ENCODE data around the gene FBXL15. TPM values are rescaled to one million over a fixed set of nuclear protein-coding genes. Genes with fewer than 3 reads are reported as not detected.

The FBXL15 gene
- total and polyA plus RNA-seq, 2 of the 4 experiments (the other 2 are of a cell fraction), result 3.0 to 8.4 TPM

DNA sequence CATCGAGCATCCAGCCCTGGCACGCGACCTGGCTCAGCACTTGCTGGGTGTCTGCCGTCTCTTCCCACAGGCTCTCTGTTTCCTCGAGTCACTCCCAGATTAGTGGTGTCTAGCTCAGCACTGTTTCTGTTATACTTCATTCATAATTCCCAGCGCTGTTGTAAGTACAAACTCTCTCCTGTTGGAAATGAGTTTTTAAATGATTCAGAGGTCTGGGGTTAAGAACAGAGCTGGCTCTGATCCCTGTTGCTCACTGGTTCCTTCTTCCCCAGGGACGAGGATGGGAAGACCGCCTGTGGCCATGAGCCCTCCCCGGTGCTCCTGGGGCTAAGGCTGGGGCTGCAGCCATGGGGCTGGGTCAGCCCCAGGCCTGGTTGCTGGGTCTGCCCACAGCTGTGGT lies 48.0 kb downstream of the FBXL15 start:
- Histone ChIP-seq H2AK5ac (ENCODE audit: low read depth, low read length) (no peak overlapping the region), H3K14ac (replicated peaks; ENCODE audit: low read depth, low read length) (no peak overlapping the region), H3K79me1 (ENCODE audit: low read depth in 1 of 2, low read length in 2 of 2) (no peaks in the 10 kb centered on the region), H3K9ac (ENCODE audit: low read depth, low read length) (no peak overlapping the region), H2AK9ac (replicated peaks; ENCODE audit: low read depth, low read length, poor library complexity) (no peak overlapping the region), H2BK120ac (ENCODE audit: low read depth, low read length) (no peak overlapping the region), H3K9me3 (ENCODE audit: control insufficient read depth, insufficient read depth, low read length) (no peaks in the 10 kb centered on the region), H2BK5ac (ENCODE audit: low read depth, low read length, poor library complexity, severe bottlenecking) (no peak overlapping the region), H4K91ac (ENCODE audit: insufficient read depth, low read depth, low read length) (no peak overlapping the region), H4K20me1 (ENCODE audit: insufficient read depth, low read length) (no peaks in the 10 kb centered on the region), H3K9me1 (ENCODE audit: insufficient read depth, low read length) (no peaks in the 10 kb centered on the region), H3K36me3 (ENCODE audit: control insufficient read depth, insufficient read depth, low read length) (no peaks in the 10 kb centered on the region), H2BK15ac (ENCODE audit: low read depth, low read length) (no peak overlapping the region), H3K4me2 (ENCODE audit: low read depth, low read length) (no peak overlapping the region), H2BK20ac (ENCODE audit: low read depth, low read length) (no peak overlapping the region), H3K4me3 (ENCODE audit: insufficient read depth, low read depth, low read length) (no peak overlapping the region), H3K23ac (ENCODE audit: low read depth, low read length) (no peak overlapping the region), H2AFZ (replicated peaks; ENCODE audit: low read length, poor library complexity) (no peak overlapping the region), H3K27ac (ENCODE audit: insufficient read depth, low read length) (no peak overlapping the region), H3K4ac (ENCODE audit: low read depth, low read length) (no peak overlapping the region), H3K18ac (ENCODE audit: low read depth, low read length) (no peak overlapping the region), H4K8ac (ENCODE audit: low read depth in 2 of 2, low read length in 2 of 2) (no peak overlapping the region), H4K5ac (ENCODE audit: low read depth, low read length) (no peak overlapping the region), H3K4me1 (ENCODE audit: control insufficient read depth, insufficient read depth, low read length) (no peaks in the 10 kb centered on the region), H3K27me3 (ENCODE audit: control insufficient read depth, insufficient read depth, low read length) (no peaks in the 10 kb centered on the region; the same call in 1 of the 2 replicates), H3K56ac (ENCODE audit: extremely low read depth, insufficient read depth, low read length) (no peak overlapping the region)
- ChIA-PET POLR2A (ENCODE audit: unreplicated experiment) (no interaction called here), CTCF (interaction anchor here (1.4 kb wide), 1 partner anchor 10 kb away, joined by 4 read pairs; no protein-coding TSS in a partner anchor)
- peak; percentile 32 for ATAC-seq (ENCODE audit: low read depth)
- intact Hi-C loops (cut with micrococcal nuclease) (no loop called here), in situ Hi-C loops (cut with MboI; ENCODE audit: low sequenced_read_pairs) (no loop called here), dilution Hi-C loops (cut with HindIII; ENCODE audit: low sequenced_read_pairs, unreplicated experiment) (no loop called here)
- no TSS peak for BruUV-seq (replicated peaks)
- peak; percentile 42 for DNase-seq
- TF ChIP-seq POLR2A (IDR thresholded peaks at IDR 0.05; ENCODE audit: low read depth, low read length) (no peak), MXI1 (IDR thresholded peaks at IDR 0.05; ENCODE audit: borderline replicate concordance, low read depth, low read length) (no peak), CEBPB (IDR thresholded peaks at IDR 0.05; ENCODE audit: low read depth, low read length) (no peak), CHD1 (IDR thresholded peaks at IDR 0.05; ENCODE audit: low read depth, low read length) (no peak), SMC3 (IDR thresholded peaks at IDR 0.05; ENCODE audit: low read depth, low read length) (no peak), MAFK (IDR thresholded peaks at IDR 0.05; ENCODE audit: low read depth, low read length) (no peak), NFE2L2 (IDR thresholded peaks at IDR 0.05; ENCODE audit: low read depth, low read length) (no peak), RCOR1 (IDR thresholded peaks at IDR 0.05; ENCODE audit: insufficient replicate concordance, low read length) (no peak), RFX5 (IDR thresholded peaks at IDR 0.05; ENCODE audit: low read depth, low read length) (no peak), MAZ (IDR thresholded peaks at IDR 0.05; ENCODE audit: borderline replicate concordance, low read depth, low read length) (no peak), RAD21 (IDR thresholded peaks at IDR 0.05; ENCODE audit: low read length) (no peak), FOS (IDR thresholded peaks at IDR 0.05; ENCODE audit: low read depth, low read length) (no peak), BHLHE40 (IDR thresholded peaks at IDR 0.05; ENCODE audit: low read depth, low read length) (no peak)
- TF ChIP-seq, protein P1, sequence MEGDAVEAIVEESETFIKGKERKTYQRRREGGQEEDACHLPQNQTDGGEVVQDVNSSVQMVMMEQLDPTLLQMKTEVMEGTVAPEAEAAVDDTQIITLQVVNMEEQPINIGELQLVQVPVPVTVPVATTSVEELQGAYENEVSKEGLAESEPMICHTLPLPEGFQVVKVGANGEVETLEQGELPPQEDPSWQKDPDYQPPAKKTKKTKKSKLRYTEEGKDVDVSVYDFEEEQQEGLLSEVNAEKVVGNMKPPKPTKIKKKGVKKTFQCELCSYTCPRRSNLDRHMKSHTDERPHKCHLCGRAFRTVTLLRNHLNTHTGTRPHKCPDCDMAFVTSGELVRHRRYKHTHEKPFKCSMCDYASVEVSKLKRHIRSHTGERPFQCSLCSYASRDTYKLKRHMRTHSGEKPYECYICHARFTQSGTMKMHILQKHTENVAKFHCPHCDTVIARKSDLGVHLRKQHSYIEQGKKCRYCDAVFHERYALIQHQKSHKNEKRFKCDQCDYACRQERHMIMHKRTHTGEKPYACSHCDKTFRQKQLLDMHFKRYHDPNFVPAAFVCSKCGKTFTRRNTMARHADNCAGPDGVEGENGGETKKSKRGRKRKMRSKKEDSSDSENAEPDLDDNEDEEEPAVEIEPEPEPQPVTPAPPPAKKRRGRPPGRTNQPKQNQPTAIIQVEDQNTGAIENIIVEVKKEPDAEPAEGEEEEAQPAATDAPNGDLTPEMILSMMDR (conservative IDR thresholded peaks at IDR 0.05; ENCODE audit: low read depth, low read length), result no peak
- TF ChIP-seq, protein P2, sequence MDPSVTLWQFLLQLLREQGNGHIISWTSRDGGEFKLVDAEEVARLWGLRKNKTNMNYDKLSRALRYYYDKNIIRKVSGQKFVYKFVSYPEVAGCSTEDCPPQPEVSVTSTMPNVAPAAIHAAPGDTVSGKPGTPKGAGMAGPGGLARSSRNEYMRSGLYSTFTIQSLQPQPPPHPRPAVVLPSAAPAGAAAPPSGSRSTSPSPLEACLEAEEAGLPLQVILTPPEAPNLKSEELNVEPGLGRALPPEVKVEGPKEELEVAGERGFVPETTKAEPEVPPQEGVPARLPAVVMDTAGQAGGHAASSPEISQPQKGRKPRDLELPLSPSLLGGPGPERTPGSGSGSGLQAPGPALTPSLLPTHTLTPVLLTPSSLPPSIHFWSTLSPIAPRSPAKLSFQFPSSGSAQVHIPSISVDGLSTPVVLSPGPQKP (IDR thresholded peaks at IDR 0.05; ENCODE audit: borderline replicate concordance, low read depth, low read length), result no peak
- TF ChIP-seq, protein P3, sequence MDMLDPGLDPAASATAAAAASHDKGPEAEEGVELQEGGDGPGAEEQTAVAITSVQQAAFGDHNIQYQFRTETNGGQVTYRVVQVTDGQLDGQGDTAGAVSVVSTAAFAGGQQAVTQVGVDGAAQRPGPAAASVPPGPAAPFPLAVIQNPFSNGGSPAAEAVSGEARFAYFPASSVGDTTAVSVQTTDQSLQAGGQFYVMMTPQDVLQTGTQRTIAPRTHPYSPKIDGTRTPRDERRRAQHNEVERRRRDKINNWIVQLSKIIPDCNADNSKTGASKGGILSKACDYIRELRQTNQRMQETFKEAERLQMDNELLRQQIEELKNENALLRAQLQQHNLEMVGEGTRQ (IDR thresholded peaks at IDR 0.05; ENCODE audit: low read depth, low read length), result no peak
- no CpG with 5 or more reads among the region's 9 CpGs for WGBS, 2 experiments (ENCODE audit: extremely low coverage in 2 of 2, insufficient read length in 1 of 2)
